GM12874 (cell line): ENCODE results near the gene ATP1B3.

Source experiments
- TF ChIP-seq, protein P1 (sequence below): IDR thresholded peaks from 2 replicates; pipeline ENCODE4 v1.5.1; 2011; ENCODE audit warnings: low read depth, mild to moderate bottlenecking, control low read depth, low read length, moderate library complexity; ENCODE audit not compliant: insufficient read depth

Gene ATP1B3

DNA sequence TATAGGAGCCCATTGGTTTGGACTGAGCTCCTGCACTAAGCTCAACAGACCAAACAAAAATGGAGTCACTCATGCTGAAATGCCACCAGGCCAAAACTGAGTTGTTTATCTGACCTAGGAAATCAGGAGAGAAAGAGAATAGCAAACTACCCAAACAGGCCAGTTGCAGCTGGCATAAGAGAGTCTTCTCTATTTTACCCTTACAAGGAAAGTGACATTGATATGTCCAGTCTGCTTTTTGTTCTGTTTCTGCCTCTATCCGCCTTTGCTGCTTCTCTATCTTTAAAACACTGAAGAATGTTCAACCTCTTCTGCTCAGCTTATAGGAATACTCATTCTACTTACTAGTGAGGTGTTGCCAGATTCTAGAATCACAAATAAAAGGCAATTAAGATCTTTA lies 95.1 kb downstream of the ATP1B3 start:
- TF ChIP-seq, protein P1, sequence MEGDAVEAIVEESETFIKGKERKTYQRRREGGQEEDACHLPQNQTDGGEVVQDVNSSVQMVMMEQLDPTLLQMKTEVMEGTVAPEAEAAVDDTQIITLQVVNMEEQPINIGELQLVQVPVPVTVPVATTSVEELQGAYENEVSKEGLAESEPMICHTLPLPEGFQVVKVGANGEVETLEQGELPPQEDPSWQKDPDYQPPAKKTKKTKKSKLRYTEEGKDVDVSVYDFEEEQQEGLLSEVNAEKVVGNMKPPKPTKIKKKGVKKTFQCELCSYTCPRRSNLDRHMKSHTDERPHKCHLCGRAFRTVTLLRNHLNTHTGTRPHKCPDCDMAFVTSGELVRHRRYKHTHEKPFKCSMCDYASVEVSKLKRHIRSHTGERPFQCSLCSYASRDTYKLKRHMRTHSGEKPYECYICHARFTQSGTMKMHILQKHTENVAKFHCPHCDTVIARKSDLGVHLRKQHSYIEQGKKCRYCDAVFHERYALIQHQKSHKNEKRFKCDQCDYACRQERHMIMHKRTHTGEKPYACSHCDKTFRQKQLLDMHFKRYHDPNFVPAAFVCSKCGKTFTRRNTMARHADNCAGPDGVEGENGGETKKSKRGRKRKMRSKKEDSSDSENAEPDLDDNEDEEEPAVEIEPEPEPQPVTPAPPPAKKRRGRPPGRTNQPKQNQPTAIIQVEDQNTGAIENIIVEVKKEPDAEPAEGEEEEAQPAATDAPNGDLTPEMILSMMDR, result no peak

DNA sequence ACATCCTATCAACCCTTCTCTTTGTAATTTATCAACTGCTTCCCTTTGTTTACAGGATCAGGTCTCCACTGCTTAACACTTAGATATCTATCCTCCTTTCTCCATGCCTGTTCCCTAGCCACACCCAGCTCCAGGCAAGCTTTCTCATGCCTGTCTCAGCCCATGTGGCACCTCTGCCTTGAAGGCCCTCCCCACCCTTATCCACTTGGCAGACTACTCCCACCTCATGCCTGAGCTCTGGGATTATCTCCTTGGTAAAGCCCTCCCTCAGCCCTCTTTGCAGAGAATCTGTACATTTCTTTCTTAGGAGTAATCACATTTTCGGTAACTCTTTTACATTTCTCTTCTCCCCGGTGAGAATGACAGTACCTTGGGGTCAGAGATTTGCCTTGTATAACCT lies 96.0 kb downstream of the ATP1B3 start:
- TF ChIP-seq, protein P1, result no peak
